ENCODE measurements around the gene ARMC9. TPM values are rescaled to one million over a fixed set of nuclear protein-coding genes. Genes with fewer than 3 reads are reported as not detected.
A peak's percentile ranks its signal among the peaks of the same experiment; 100 is the strongest.

The ARMC9 gene
- total and polyA plus RNA-seq, 2 of the 13 experiments (the other 11 are each of a cell fraction or from before 2014, with no cell fraction given): 9.1 to 12.8 TPM

- no peak for TF ChIP-seq GMEB1 (CRISPR knock-in tag; IDR thresholded peaks at IDR 0.05; ENCODE audit: borderline replicate concordance)
- 0 out of 2 replicates have a peak, but pooled peaks have one; percentile 46 for TF ChIP-seq ZNF296 (CRISPR knock-in tag; conservative IDR thresholded peaks at IDR 0.05)
- TF ChIP-seq ZNF772 (CRISPR knock-in tag; IDR thresholded peaks at IDR 0.05): no peak
- TF ChIP-seq ZNF547 (CRISPR knock-in tag; IDR thresholded peaks at IDR 0.05): no peak
- no peak for TF ChIP-seq ZFP90 (CRISPR knock-in tag; IDR thresholded peaks at IDR 0.05; ENCODE audit: borderline replicate concordance)
- TF ChIP-seq ZNF460 (CRISPR knock-in tag; IDR thresholded peaks at IDR 0.05; ENCODE audit: borderline replicate concordance): no peak
- TF ChIP-seq STAG1 (CRISPR knock-in tag; IDR thresholded peaks at IDR 0.05): peak; percentile 32; the same call in 1 of the 2 replicates
- TF ChIP-seq ZNF792 (CRISPR knock-in tag; IDR thresholded peaks at IDR 0.05): no peak
- TF ChIP-seq ZMYM3 (CRISPR knock-in tag; IDR thresholded peaks at IDR 0.05): no peak
- TF ChIP-seq ZNF782 (CRISPR knock-in tag; IDR thresholded peaks at IDR 0.05; ENCODE audit: borderline replicate concordance): no peak
Measured at GRCh38 chr2:231245249-231246094, 47.0 kb downstream of the ARMC9 start (continued).

GRCh38 chr2:231246171-231246842, 47.9 kb downstream of the ARMC9 start:
- peak; percentile 41 for ATAC-seq
- Histone ChIP-seq H3K4me1 (ENCODE audit: insufficient read depth, low read length) (peaks cover 36% of the 10 kb centered on the region), H3K27ac (ENCODE audit: extremely low read length, insufficient read depth, low read length) (no peak overlapping the region), H3K9me3 (ENCODE audit: low read length) (no peaks in the 10 kb centered on the region), H3K4me3 (replicated peaks in 1 of 3; ENCODE audit: insufficient read depth in 1 of 3, low read depth in 2 of 3, low read length in 3 of 3) (no peak overlapping the region), H2AFZ (ENCODE audit: low read length) (no peak overlapping the region), H3K4me2 (ENCODE audit: low read depth, low read length) (no peak overlapping the region), H3K79me2 (ENCODE audit: insufficient read depth, low read length) (no peaks in the 10 kb centered on the region), H3K36me3 (replicated peaks in 1 of 2; ENCODE audit: control insufficient read depth in 1 of 2, insufficient read depth in 2 of 2, low read length in 2 of 2) (no peaks in the 10 kb centered on the region), H3K9ac (ENCODE audit: insufficient read depth, low read depth, low read length) (no peak overlapping the region), H4K20me1 (ENCODE audit: insufficient read depth, low read length) (no peaks in the 10 kb centered on the region), H3K27me3 (ENCODE audit: control insufficient read depth in 1 of 2, insufficient read depth in 2 of 2, low read length in 2 of 2) (no peaks in the 10 kb centered on the region)
- FAIRE-seq: peak; percentile 86
- ChIA-PET POLR2A (no interaction called here), CTCF (ENCODE audit: low intra/inter-chr PET ratio, low total read pairs) (no interaction called here)
- no TSS peak for BruUV-seq (replicated peaks)
- intact Hi-C loops (cut with micrococcal nuclease; ENCODE audit: unreplicated experiment): loop anchor here (5.0 kb wide), 1 partner anchor 166 kb away; no protein-coding TSS in a partner anchor
- DNase-seq (ENCODE audit: low spot score): peak; percentile 65
- in situ Hi-C loops (cut with HindIII; ENCODE audit: extremely low pct_ligation_motif_present, low pct_unique_long_range_greater_than_20kb): no loop called here
- 66% methylated on average over 7 of the region's 7 CpGs for WGBS (ENCODE audit: low lambda C conversion rate)
- TF ChIP-seq MXI1 (IDR thresholded peaks at IDR 0.05; ENCODE audit: borderline replicate concordance, low read depth, low read length): no peak
- no peak for TF ChIP-seq ZFP36L2 (CRISPR knock-in tag; IDR thresholded peaks at IDR 0.05)
- TF ChIP-seq ZMYM3 (CRISPR knock-in tag; IDR thresholded peaks at IDR 0.05): peak; percentile 62; the same call in 1 of the 2 replicates
- TF ChIP-seq CENPX (CRISPR knock-in tag; IDR thresholded peaks at IDR 0.05): no peak
- TF ChIP-seq PAXIP1 (CRISPR knock-in tag; conservative IDR thresholded peaks at IDR 0.05): peak; percentile 41; the same call in 1 of the 2 replicates
- 0 out of 2 replicates have a peak, but pooled peaks have one; percentile 18 for TF ChIP-seq HDAC2 (CRISPR knock-in tag; IDR thresholded peaks at IDR 0.05)

All from HepG2 (cell line).